GM21825 (cell line): Measurements from ENCODE around the gene CASTOR1.

ENCODE experiments used
- ATAC-seq: cut with Tn5 transposase; IDR thresholded peaks from one replicate; pipeline ENCODE4 v1.9.1; 2021; ENCODE audit warnings: mild to moderate bottlenecking, moderate library complexity; ENCODE audit not compliant: unreplicated experiment

CASTOR1 gene

DNA sequence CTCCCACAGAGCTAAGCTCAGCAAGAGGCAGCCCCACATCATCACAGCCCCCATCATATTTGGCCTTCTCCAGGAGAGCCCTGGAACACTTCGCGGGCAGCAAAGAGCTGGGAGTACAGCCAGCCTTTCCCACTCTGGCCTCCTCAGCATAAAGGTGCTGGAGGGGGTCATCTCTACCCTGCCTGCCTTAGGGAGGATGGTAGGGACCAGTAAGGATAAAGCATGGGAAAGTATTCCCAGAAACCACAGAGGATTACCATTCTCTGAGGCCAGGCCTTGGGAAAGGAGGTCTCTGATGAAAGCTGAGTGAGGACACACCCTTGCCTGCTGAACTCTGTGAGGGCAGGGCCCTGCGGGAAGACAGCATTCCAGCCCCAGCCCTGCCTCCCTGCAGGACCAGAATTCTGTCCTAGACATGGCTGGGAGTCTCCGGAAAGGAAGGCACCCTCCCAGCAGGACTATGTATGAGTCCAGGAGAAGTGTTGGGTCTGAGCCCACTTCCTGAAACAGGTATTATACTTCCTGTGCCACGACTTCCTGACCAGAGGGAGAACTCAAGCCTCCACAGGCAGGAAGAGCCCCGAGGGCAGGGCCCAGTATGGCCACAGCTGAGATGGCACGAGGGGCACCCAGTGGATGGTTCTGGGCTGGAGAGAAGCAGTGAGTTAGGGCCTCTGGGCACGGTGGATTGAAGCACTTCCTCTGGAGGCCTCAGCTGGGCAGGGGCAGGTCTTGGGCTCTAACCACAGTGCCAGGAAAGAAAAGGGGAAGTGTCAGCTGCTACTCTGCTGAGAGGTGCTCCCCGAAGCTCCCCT is 12.9 kb upstream of the CASTOR1 start:
- no peak for ATAC-seq

DNA sequence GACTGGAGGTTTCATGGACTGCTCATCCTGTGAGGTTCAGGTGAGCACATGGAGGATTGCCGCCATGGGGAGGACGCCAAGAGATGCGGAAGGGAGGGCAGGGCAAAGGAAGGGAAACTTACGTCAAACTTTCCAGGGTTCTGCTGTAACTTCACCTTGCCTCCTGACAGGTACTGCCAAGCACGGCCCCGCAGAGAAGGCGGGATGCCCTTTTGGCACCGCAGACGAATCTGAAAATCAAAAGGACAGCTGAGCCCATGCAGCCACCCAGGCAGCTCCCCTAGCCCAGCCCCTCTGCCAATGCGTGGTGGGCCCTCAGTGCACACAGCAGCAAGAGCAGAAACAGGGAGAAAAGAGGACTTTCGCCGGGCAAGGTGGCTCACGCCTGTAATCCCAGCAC is 10.0 kb upstream of the CASTOR1 start:
- ATAC-seq, result no peak

DNA sequence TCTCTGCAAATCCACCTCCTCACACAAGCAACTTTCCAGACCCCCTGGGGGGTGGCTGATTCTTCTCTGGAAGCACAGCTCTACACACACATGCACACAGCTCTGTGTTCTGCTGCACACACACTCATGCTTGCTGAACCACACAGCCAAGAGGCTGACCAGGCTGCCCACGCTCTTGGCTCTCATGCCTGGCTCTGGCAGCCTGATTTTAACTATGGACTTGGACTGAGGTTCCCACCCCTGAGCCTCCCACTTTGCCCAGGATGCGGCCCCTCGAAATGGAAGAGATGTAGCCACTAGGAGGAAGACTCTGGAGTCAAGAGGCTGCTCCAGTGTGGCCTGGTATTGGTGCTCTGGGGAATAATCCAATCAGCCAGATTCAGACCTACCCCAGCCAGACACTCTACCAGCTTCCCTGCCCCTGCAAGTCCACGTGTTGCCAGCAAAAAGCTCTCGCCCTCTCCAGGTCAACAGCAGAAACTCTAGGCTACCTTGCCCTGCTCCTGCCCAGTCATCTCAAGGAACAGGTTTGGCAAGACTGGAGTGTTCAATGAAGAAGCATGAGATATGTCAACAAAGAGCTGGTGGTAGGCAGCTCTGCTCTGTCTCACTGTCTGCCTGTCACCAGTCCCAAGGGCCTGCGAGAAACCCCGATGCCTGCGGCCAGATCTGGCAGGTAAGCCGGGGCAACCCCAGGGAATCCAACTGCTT is 8.8 kb upstream of the CASTOR1 start:
- no peak for ATAC-seq

GRCh38 chr22:30297276-30297990 is 8.1 kb upstream of the CASTOR1 start:
- ATAC-seq, result no peak

- ATAC-seq, result no peak
These were observed 7.5 kb upstream of the CASTOR1 start for GRCh38 chr22:30296833-30297232.

DNA sequence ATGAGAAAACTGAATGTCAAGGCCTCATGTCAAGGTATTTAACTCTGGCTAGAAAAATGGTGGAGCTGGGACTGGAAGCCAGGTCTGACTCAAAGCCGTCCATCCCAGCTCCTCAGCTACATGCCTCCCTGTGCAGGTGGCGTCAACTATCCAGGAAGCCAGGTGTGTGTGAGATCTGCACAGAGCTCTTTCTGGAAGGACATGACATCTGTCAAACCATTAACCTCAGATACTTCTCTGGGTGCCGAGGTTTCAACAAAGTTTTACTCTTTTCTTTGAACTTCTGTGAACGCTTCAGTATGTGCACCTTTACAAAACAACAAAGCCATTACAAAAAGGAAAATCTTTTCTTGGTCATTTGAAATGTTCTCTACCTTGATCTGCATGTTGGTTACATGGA is 7.0 kb upstream of the CASTOR1 start:
- ATAC-seq, result no peak

DNA sequence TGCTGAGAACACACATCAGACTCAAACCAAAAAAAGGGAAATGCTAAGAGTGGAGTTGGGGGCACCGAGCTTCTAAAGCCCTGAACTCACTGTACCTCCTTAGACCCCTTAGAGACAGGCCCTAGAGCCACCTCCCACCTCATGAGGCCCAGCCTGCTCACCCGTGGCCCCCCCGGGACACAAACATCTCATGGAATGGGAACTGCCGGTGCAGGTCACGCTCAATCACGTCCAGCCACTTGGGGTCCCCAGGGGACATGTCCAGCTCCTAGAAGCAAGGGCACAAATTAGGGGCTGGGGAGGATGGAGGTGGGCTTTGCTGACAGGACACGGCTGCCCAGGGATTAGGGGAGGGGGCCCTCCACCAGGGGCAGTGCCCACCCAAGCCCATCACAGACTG is 6.3 kb upstream of the CASTOR1 start:
- no peak for ATAC-seq

DNA sequence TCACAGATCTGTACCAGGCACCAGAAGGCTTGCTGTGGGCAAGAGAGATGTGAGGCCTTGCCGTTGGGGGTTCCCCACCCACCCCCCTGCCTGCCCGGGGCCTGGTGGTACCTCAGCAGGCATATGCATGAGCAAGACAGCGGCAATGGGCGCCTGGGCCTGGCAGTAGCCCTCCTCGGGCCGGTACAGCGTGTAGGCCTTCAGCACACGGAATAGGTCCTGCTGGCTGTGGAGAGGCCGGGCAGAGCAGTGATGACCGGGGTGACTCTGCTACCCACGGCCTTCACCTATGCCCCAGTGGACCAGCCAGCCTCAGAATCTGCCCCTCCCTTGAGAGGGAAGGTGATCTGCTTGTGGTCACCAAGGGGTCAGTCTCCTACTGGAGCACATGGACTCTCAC is 5.5 kb upstream of the CASTOR1 start:
- ATAC-seq, result no peak

- ATAC-seq, result no peak
These were observed 4.8 kb upstream of the CASTOR1 start for GRCh38 chr22:30294066-30294465.

DNA sequence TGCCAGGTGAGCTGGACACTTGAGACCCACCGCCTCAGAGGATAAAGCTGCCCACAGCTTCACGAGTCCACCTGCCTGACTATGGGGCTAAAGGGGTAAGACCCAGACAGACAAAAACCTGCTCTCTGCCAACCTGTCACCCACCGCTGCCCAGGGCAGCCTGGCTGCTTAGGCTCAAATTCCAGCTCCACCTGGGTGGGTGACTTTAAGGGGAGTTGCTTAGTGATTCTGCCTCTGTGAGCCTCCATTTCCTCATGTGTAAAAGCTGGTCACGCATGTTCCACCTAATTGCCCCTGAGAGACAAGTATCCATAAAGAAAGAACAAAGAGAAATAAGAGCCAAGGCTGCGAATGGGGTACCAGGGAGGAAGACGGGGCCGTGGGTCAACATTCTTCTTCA is 3.7 kb upstream of the CASTOR1 start:
- ATAC-seq, result no peak

- ATAC-seq, result no peak
These were observed 3.0 kb upstream of the CASTOR1 start for GRCh38 chr22:30292069-30292970.

DNA sequence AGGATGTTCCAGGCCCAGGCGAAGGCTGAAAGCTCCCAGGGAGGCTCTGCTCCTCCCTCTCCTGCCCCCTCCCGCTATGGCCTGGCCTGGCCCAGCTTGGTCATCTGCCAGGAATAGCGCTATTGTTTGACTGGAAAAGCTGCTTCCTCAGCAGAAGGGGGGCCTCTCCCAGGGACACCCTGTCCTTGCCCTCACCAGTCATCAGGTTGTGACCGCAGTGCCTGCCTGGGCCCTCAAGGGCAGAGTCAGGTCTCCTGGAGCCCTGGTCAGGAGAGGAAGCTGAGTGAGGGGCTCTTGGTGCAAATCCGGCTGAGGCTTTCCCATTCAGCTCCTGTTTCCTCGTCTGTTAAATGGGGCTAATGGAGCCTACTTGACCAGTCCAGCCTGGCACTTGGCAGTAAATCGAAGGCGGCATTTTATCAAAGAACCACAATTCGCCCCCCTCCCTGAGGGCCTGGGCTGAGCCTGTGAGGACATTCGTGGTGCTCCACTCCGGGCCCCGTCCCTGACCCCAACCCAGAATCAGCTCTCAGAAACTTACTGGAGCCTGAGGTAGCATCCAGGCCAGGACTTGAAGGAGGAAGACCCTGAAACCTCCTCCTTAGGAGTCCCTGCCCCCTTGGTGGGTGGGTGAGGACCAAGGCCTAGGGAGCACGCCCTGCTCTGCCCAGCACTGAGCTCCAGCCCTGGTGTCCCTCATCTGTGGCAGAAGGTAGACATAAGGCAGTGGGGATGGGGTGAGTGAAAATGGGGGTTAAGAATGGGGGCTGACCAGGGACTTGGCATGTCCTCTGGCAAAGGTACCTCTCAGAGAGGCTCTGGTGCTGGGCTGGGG is 2.0 kb upstream of the CASTOR1 start:
- ATAC-seq, result no peak

GRCh38 chr22:30290342-30291057 is 1.2 kb upstream of the CASTOR1 start:
- no peak for ATAC-seq

GRCh38 chr22:30289980-30290313 is 642 bp upstream of the CASTOR1 start:
- ATAC-seq, result peak; percentile 9

DNA sequence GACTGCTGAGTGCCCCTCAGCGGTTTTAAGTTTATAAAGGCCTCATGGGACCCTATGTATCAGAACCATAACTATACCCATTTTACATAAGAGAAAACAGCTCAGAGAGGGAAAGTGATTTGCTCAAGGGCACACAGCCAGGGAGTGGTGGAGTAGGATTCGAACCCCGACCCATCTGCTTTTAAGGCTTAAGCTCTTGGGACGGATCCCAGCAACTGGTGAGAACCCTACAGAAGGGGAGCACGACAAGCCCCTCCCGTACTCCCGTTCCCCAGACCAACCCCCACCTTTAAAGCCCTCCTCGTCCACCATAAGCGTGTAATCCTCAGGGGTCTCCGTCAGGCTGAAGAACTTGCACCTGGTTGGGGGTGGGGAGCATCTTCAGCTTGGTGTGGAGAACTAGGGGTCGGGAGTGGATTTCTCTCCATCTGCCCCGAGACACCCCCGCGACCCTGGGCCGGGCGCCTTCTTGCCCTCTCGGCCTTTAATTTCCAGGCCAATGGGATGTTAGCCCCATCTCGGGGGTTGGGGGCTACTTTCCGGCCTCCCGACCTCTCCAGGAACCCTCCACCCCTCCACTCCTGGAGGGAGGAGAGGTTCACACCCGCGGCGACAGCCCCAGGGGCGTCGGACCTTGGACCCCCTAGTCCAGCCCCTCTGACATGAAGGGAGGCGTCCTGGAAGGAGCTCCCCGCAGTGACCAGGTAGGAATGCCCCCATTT is 725 bp downstream of the CASTOR1 start:
- ATAC-seq, result no peak

- ATAC-seq, result no peak
These were observed 1.5 kb downstream of the CASTOR1 start for GRCh38 chr22:30287648-30288418.

- ATAC-seq, result no peak
These were observed 2.3 kb downstream of the CASTOR1 start for GRCh38 chr22:30286813-30287647.
